Measurements from ENCODE around the gene WDR62.
"Not testable (repeated sequence)": the region's sequence is repeated elsewhere in the genome, so short reads cannot be mapped to it uniquely, and the experiment has no call there.

Gene WDR62

GRCh38 chr19:36040495-36040894 lies 14.2 kb upstream of the WDR62 start:
- DNase-seq, result no peak

DNA sequence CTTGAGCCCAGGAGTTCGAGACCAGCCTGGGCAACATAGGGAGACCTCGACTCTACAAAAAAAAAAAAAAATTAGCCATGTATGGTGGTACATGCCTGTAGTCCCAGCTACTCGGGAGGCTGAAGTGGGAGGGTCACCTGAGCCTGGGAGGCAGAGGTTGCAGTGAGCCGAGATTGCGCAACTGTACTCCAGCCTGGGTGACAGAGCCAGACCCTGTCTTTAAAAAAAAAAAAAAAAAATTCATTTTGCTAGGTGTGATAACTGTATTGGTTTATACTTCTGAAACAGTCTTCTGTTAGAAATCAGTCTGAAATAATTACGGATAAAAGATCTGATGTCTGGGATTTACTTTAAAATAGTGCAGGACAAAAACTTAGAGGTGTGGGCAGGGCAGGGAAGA lies 13.6 kb upstream of the WDR62 start:
- not testable (repeated sequence) for DNase-seq

DNA sequence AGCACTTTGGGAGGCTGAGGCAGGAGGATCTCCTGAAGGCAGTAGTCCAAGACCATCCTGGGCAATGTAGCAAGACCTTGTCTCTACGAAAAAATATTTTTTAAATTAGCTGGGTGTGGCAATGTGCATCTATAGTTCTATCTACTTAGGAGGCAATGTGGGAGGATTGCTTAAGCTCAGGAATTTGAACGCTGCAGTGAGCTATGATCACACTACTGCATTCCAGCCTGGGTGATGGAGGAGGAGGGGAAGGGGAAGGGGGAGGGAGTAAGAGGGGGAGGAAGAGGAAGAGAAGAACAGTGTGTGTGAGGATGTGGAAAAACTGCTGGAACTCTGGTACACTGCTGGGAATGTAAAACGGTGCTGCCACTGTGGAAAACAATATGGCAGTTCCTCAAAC lies 12.9 kb upstream of the WDR62 start:
- no peak for DNase-seq

- no peak for DNase-seq
Measured at GRCh38 chr19:36043952-36044351, 10.7 kb upstream of the WDR62 start.

GRCh38 chr19:36046443-36047050 lies 8.2 kb upstream of the WDR62 start:
- DNase-seq, result no peak

- no peak for DNase-seq
Measured at GRCh38 chr19:36047835-36048234, 6.9 kb upstream of the WDR62 start.

- no peak for DNase-seq
Measured at GRCh38 chr19:36049080-36049698, 5.5 kb upstream of the WDR62 start.

DNA sequence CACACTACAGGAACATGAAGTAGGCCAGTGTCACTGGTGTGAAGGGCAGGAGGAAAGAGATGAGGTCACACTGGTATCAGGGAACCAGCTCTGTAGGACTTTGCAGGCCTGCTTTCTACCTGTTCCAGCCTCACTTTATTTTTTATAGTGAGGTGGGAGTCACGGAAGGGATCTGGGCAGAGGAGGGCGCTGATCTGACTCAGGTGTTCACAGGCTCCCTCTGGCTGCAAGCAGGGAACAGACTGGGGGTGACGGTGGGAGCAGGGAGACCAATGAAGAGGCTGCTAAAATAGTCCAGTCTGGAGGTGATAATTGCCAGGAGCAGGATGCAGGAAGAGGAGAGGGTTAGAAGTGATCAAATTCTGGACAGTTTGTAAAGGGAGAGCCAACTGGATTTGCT lies 3.5 kb upstream of the WDR62 start:
- peak; percentile 32 for DNase-seq

DNA sequence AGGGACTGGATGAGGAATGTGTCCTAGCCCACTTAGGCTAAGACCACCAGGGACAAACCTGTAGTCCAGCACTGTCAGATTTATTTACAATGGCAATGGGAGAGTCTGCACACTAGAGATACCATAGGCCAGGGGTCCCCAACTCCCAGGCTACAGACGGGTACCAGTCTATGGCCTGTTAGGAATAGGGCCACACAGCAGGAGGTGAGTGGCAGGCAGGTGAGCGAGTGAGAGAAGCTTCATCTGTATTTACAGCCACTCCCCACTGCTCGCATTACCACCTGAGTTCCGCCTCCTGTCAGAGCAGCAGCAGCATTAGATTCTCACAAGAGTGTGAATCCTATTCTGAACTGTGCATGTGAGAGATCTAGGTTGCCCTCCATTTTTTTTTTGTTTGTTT lies 3.1 kb upstream of the WDR62 start:
- DNase-seq, result peak; percentile 22

GRCh38 chr19:36054119-36054732 lies 471 bp upstream of the WDR62 start, which contains the start of gene THAP8:
Gene THAP8 (minus strand): TSS chr19:36054285. CDS start chr19:36054217, 68 bp downstream.
- DNase-seq, result peak; percentile 99

GRCh38 chr19:36058481-36059179 lies 3.9 kb downstream of the WDR62 start:
- no peak for DNase-seq

DNA sequence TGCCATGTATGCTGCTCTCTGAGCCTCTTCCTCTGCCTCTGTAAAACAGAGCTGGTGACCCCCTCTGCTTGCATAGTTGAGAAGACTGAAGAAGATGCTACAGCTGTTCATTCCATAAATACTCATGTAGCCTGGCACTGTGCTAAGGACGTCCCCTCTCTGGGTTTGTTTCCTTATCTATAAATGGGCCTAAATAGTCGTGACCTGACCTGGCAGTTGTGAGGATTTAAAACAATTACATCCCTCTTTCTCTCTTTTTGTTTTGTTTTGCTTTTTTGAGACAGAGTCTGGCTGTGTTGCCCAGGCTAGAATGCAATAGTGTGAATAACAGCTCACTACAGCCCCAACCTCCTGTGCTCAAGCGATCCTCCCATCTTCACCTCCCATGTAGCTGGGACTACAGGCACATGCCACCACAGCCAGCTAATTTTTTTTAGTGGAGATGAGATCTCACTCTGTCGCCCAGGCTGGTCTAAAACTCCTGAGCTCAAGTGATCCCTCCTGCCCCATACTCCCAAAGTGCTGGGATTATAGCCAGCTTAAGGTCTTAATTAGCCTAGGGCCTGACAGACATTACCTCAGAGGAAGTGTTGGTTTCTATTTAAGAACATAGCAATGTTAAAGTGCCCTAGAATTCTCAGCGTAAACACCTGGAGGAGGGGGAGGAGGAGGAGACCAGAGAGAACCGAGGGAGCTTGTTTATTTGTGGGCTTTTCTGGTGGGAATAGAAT lies 4.6 kb downstream of the WDR62 start:
- no peak for DNase-seq

DNA sequence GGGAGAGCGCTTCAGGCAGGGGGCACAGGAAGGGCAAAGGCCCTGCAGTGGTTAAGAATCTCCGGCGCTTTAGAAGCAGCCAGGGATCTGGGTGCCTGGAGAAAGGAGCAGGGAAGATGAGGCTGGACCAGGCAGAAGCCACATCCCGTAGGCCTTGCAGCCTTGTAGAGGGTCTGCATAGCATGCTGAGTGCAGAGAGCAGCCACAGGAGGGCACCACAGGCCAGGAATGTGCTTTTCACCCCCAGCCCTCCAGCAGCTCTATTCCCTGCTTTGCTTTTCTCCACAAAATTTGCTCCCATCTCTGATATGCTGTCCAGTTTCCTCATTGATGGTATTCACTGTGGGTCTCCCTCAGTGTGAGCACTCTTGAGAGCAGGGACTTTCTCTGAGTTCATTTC lies 5.7 kb downstream of the WDR62 start:
- no peak for DNase-seq

DNA sequence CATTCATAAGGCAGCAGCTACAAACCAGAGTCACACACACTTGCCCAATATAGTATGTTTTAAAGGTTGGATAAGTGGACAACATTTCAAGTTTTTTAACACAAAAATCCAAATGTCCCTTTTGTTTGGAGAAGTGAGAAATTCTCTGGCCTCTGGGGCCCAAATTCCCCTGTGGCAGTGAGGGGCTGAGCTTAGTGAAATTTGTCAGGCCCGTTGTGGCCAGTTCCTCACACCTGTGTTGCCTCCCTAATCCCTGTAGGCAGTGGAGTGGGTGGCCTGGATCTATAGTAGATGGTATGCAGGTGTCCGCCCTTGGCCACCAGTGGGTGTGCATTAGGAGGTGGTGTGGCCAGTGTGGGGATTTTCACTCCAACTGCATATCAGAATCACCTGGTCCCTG lies 6.7 kb downstream of the WDR62 start:
- DNase-seq, result no peak

- DNase-seq, result no peak
Measured at GRCh38 chr19:36064826-36065225, 10.1 kb downstream of the WDR62 start.

DNA sequence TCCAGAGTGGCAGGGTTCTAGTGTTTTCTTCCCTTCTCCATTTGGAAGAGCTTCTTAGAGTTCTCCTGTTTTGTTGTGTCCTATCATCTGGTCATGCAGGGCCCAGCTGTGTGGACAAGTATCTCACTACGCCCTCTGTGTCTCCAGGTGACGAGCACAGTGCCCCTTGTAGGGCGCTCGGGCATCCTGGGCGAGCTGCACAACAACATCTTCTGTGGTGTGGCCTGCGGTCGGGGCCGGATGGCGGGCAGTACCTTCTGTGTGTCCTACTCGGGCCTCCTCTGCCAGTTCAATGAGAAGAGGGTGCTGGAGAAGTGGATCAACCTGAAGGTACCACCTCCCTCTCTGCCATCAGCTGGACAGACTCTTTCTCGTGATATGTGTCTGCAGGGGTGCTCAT lies 13.0 kb downstream of the WDR62 start:
- no peak for DNase-seq

GRCh38 chr19:36068810-36069499 lies 14.3 kb downstream of the WDR62 start:
- DNase-seq, result not testable (repeated sequence)

- no peak for DNase-seq
Measured at GRCh38 chr19:36072081-36072480, 17.4 kb downstream of the WDR62 start.

DNA sequence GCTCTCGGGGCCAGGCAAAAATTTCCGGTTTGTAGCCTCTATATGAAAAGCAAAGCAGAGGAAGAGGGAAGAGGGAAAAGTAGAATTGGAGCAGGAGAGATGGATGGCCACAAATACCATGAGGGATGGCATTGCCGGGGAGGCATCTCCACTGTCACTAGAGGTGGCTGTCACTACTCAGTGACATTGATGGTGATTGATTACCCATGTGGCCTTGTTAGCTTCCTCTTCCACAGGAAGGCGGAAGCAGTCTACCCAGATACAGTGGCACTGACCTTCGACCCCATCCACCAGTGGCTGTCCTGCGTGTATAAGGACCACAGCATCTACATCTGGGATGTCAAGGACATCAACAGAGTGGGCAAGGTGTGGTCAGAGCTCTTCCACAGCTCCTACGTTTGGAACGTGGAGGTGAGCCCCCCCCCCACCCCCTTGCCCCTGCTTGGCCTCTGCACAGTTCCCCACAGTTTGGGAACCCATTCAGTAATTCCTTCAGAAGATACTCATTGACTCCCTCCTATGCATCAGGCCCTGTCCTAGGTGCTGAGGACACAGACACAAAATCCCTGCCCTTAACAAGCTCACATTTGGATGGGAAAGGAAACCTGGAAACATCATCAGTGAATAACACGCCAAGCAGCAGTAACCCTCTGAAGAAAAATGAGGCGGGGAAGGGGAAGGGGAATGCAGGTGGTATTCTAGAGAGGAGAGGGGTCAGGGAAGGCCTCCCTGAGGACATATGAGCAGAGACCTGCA lies 18.6 kb downstream of the WDR62 start:
- no peak for DNase-seq

GRCh38 chr19:36079389-36079945 lies 24.8 kb downstream of the WDR62 start:
- no peak for DNase-seq

DNA sequence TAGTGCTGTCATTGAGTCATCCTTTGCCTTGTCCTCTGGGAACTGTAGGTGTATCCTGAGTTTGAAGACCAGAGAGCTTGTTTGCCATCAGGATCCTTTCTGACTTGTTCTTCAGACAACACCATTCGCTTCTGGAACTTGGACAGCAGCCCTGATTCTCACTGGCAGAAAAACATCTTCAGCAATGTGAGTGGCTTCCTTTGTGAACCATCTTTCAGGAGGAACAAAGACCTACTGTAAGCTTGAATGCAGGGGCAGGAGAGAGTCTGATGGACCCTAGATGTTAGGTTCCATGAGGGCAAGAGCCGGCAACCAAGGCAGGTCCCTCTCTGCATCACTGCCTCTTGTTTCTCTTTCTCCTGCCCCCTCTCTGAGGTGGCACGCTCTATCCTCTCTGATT lies 26.7 kb downstream of the WDR62 start:
- DNase-seq, result no peak

Measured in NCI-H146 (cell line).